Measurements from ENCODE around the gene ENOX2.
"Not testable (repeated sequence)": the region's sequence is repeated elsewhere in the genome, so short reads cannot be mapped to it uniquely, and the experiment has no call there.

ENOX2 gene

DNA sequence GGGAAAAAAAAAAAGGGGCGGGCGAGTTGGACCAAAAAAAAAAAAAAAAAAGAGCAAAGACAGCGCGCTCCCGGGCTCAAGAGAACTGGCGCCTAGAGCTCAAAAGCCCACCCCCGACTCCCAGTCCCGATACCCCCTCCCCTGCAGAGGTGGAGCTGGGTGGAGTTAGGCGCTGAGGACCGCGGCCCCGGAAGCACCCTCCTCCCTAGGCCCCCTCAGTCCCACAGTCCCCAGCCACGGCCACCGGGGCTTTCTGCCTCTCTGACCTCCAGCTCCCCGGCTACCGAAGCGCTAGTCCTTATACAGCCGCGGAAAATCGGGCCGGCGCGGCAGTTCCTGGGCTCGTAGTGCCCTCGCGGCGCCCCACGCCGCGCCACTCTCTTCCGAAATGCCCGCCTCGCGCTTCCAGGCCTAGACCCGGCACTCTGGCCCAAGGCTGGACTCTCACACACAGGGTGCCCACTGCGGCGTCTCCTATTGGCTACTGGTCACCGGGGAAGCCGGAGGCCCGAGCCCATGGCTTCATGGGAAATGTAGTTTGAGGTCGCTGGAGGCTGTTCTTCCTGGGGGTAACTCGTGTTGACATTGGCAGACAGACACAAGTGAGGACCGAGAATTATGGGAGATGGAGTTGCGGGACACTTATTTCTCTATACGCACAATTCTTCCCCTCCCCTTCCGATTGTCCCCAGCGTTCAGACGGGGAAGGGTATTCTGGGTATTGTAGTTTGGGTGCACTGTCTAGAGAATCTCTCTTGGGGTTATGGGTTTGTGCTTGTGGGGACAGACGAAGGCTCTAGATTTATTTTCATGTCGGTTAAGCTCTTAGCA lies at the start of gene ENOX2:
ENOX2 (minus strand) TSS at position 427 of the 831 bp plus-strand sequence. CDS start 199,993 bp downstream, outside the sequence.
- DNase-seq, result peak; percentile 87

GRCh38 chrX:130952266-130953043 lies 49.4 kb upstream of the ENOX2 start:
- no peak for DNase-seq

DNA sequence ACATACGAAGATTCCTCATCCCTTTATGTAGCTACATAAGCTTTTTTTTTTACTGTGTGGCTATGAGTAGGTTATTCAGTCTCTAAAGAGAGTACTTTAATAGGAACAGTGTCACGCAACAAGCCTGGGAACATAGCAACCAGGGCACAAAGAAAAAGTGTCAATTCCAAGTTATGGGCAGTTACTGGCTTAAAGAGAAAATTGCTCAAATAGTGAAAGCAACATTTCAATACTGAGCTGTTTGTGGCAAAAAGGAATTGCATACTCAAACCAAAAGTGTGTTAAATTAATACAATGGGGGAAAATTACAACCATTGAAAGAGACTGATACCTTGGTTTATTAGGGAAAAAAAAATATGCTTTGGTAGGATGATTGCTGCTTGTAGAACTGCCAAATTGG lies 41.2 kb upstream of the ENOX2 start:
- no peak for DNase-seq

GRCh38 chrX:130937101-130937500 lies 34.1 kb upstream of the ENOX2 start:
- DNase-seq, result no peak

DNA sequence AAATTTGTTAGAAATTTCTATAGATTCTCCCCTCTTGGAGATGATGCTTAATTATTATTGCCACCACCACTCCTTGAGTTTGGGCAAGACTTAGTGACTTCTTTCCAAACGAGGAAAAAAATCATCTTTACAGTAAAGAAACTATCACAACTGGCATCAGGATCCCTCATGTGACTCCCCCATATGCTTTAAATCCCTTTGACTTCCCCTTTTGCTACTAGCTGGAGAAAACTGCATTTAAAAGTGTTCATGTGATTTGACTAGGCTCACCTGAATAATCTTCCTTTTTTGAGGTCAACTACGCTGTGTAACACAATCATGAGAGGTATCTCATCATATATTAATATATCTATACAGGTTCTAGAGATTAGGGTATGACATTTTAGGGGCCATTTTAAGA lies 30.3 kb upstream of the ENOX2 start:
- no peak for DNase-seq

DNA sequence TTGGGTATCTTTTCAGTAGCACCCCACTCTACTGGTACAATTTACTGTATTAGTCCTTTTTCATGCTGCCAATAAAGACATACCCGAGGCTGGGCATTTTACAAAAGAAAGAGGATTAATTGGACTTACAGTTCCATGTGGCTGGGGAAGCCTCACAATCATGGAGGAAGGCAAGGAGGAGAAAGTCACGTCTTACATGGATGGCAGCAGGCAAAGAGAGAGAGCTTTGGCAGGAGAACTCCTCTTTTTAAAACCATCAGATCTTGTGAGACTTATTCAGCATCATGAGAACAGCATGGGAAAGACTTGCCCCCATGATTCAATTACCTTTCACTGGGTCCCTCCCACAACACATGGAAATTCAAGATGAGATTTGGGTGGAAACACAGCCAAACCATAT lies 17.4 kb upstream of the ENOX2 start:
- not testable (repeated sequence) for DNase-seq

DNA sequence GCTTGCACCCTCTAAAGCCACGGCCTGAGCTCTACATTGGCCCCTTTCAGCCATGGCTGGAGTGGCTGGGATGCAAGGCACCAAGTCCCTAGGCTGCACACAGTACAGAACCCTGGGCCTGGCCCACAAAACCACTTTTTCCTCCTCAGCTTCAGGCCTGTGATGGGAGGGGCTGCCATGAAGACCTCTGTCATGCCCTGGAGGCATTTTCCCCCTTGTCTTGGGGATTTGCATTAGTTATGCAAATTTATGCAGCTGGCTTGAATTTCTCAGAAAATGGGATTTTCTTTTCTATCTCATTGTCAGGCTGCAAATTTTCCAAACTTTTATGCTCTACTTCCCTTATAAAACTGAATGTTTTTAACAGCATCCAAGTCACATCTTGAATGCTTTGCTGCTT lies 16.7 kb upstream of the ENOX2 start:
- not testable (repeated sequence) for DNase-seq

DNA sequence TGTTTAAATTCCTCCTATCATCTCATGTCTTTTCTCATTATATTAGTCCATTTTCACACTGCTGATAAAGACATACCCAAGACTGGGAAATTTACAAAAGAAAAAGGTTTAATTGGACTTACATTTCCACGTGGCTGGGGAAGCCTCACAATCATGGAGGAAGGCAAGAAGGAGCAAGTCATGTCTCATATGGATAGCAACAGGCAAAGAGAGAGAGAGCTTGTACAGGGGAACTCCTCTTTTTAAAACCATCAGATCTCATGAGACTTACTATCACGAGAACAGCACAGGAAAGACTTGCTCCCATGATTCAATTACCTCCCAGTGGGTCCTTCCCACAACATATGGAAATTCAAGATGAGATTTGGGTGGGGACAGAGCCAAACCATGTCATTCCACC lies 15.5 kb upstream of the ENOX2 start:
- DNase-seq, result not testable (repeated sequence)

- DNase-seq, result no peak
Observed at GRCh38 chrX:130916636-130917422, 13.8 kb upstream of the ENOX2 start.

GRCh38 chrX:130915302-130915701 lies 12.3 kb upstream of the ENOX2 start:
- DNase-seq, result no peak

GRCh38 chrX:130909469-130910136 lies 6.6 kb upstream of the ENOX2 start:
- DNase-seq, result no peak

DNA sequence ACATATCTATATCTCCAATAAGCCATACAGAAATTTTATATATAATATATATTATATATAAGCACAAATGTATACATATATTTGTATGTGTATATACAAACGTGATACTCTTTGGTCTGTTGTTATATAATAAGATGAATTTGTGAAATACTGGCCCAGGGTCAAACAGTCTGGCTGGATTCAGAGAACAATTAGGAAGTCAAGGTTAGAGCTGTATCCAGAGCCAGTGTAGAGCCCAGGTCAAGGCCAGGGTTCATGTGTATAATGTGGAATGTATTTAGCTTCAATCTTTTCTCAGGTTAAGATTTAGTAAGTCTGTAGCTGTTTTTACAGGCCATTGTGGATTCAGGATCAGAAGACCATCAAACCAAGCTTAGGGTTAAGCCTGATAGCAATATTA lies 3.8 kb upstream of the ENOX2 start:
- no peak for DNase-seq

DNA sequence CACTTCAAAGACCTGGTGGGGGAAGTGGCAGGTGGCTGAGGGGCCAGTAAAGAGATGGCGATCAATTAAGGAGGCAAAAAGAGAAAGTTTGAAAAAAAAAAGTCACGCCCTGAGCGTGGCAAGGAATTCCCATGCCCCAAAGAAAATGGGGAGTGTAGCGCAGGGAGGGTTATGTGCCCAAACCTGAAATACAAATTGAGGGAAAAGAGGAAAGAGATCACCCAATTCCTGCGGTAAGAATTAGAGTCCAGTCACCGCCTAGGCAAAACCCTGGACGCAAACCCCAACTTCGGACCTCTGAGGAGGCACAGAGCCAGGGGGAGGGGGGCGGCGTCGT lies 595 bp downstream of the ENOX2 start:
- DNase-seq, result no peak

GRCh38 chrX:130896802-130897501 lies 6.1 kb downstream of the ENOX2 start:
- no peak for DNase-seq

DNA sequence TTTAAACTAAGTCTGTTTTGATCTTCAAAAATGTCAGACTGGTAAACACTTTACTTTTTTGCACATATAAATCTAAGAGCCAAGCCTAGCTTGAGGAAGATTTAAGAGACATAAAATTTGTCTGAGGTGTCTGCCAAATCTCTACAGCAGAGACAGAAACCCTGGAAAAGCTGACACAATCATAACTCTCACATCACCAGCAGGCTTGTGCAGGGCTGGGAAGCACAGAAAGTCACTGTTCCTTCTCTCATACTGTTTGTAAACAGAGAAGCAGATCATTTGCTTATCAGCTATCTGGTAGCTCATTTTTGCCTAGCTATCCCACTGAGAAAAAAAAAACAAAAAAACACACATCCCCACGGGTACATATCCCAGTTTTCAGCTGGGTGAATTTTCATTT lies 7.0 kb downstream of the ENOX2 start:
- DNase-seq, result no peak

DNA sequence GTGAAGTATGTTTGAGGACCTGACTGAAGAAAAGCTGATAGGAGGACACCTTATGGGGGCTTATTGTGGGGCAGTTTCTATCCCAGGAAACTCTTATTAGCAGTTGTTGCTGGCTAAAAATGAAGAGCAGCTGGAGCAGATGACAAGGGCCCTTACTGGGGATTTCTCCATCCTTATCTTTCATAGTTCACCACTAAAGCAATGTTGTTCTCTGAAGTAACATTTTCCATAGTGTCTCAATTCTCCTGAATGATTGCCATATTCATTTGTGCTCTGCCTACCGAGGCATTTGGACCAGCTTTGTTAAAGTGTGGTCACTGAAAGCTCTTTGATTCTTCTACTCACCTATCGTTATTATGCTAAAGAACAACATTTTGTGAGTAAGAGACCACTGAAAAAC lies 7.7 kb downstream of the ENOX2 start:
- no peak for DNase-seq

DNA sequence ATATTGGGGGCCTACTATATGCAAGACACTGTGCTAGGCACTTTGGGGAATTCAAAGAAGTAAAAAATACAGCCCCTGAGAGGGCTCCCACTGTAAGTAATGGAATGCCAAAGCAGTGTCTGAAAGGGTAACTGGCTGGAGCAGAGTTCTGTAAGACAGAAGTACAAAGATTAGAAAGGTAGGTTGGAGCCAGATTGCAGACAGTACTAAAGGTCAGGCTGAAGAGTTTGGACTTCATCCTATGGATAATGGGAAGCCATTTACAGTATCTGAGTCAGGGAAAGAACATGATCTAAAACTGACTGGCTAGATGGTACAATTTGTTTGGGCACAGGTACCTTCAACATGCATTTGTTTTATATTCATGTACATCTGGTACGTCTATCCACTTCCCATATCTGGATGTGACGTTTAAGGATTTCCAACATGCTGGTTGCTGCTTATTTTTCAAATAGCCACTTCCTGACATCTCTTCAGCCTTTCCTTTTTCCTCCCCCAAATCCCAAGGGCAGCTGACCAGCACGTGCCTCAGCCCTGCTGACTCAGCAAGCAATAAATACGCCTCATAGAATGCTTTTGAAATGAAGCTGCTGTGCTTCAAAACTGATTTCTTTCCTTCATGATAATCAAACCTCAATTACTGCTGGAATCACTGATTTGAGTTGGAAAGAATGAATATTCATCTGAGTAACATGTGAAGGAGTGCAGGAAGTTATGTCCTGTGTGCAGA lies 9.5 kb downstream of the ENOX2 start:
- no peak for DNase-seq

- no peak for DNase-seq
Observed at GRCh38 chrX:130887376-130887775, 15.6 kb downstream of the ENOX2 start.

- no peak for DNase-seq
Observed at GRCh38 chrX:130885996-130886395, 17.0 kb downstream of the ENOX2 start.

- DNase-seq, result no peak
Observed at GRCh38 chrX:130885508-130885907, 17.5 kb downstream of the ENOX2 start.

- no peak for DNase-seq
Observed at GRCh38 chrX:130884627-130885026, 18.4 kb downstream of the ENOX2 start.

DNA sequence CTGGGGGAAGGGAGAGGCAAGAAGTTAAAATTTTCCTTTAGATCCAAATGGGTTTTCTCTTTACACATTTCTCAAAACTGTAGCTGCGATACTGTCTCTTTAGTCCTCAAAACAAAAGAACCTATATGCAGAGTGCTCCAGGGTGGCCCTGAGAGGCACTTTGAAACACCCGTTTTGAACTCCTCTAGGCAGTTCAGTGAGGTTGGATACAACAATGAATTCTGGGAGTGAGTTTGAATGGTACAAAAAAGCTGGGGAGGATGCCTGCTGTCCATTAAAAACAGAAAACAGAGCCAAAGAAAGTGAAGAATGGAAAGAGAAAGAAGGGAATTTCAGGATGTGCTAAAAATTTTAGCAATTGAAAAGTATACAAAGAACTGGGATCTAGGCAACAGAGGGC lies 23.1 kb downstream of the ENOX2 start:
- no peak for DNase-seq
